ENCODE measurements around the gene SMOC1.

- TF ChIP-seq EZH2 (IDR thresholded peaks at IDR 0.05; ENCODE audit: insufficient read depth, poor library complexity, severe bottlenecking) = no peak
- no peak for TF ChIP-seq EZH2phosphoT487 (IDR thresholded peaks at IDR 0.05; ENCODE audit: insufficient read depth, low read depth)
These were observed 123.6 kb downstream of the SMOC1 start for GRCh38 chr14:70002589-70003346.

Data from GM23248 (cell line).